Sigmoid colon (tissue), 7 donors: ENCODE results near the gene FAM184B. TPM values are rescaled to one million over a fixed set of nuclear protein-coding genes. Genes with fewer than 3 reads are reported as not detected.

Experiments
- DNase-seq: peaks from one replicate; pipeline ENCODE4 v3.0.0-alpha.2; 2019
- H3K27ac ChIP-seq, 4 donors: fragments of 200-600 bp; sonication (generic); one replicate each; pipeline ENCODE4 v1.5.1; 2016 to 2019; ENCODE audit warnings: mild to moderate bottlenecking in 1 of 4
- H3K27me3 ChIP-seq, 3 donors: fragments of 200-600 bp; sonication (generic); one replicate each; pipeline ENCODE4 v1.5.1; 2019; ENCODE audit warnings: mild to moderate bottlenecking in 1 of 3
- H3K36me3 ChIP-seq, 4 donors: fragments of 200-600 bp; sonication (generic); one replicate each; pipeline ENCODE4 v1.5.1; 2016 to 2019
- H3K4me1 ChIP-seq, 4 donors: fragments of 200-600 bp; sonication (generic); one replicate each; pipeline ENCODE4 v1.5.1; 2017 to 2019
- H3K4me3 ChIP-seq, 4 donors: fragments of 200-600 bp; sonication (generic); one replicate each; pipeline ENCODE4 v1.5.1; 2017 to 2019; ENCODE audit warnings: mild to moderate bottlenecking in 2 of 4, moderate library complexity in 1 of 4
- H3K9me3 ChIP-seq, 4 donors: fragments of 200-600 bp in 3 of 4; sonication (generic) in 3 of 4; one replicate each; pipeline versions ENCODE4 v1.5.1 to v1.6.1; 2013 to 2019
- CTCF ChIP-seq, 4 experiments: fragments of 450-650 bp in 3 of 4; fragments of 200-600 bp in 1 of 4; IDR thresholded peaks; one replicate each; pipeline ENCODE4 v1.5.1; 2016 to 2019; ENCODE audit warnings: antibody characterized with exemption in 4 of 4, mild to moderate bottlenecking in 3 of 4, moderate library complexity in 2 of 4
- EP300 ChIP-seq, 4 donors: sonication (generic); formaldehyde crosslinking; IDR thresholded peaks; one replicate each; pipeline ENCODE4 v1.6.1; 2017; ENCODE audit warnings: antibody characterized with exemption in 4 of 4
- POLR2A ChIP-seq, 2 donors: fragments of 450-650 bp; IDR thresholded peaks; one replicate each; pipeline ENCODE4 v1.6.1; 2016; ENCODE audit warnings: antibody characterized with exemption in 2 of 2, mild to moderate bottlenecking in 2 of 2, moderate library complexity in 2 of 2
- POLR2AphosphoS5 ChIP-seq, 4 donors: sonication (generic); formaldehyde crosslinking; IDR thresholded peaks; one replicate each; pipeline ENCODE4 v1.6.1; 2017; ENCODE audit warnings: antibody characterized with exemption in 4 of 4
- WGBS, 2 donors: extraction: QIAGEN DNeasy Blood & Tissue Kit; methylation state at CpG; one replicate each; pipeline ENCODE4 v1.1.7; 2013; 5-methylcytosine and 5-hydroxymethylcytosine counted together
- intact Hi-C: fragments of 100-400 bp; cut with DNase I; formaldehyde crosslinking; loops from one replicate; pipeline ENCODE4 v1.15.1; 2023
- polyA plus RNA-seq, 3 donors: library from polyadenylated mRNA; stranded (reverse); fragments of 200-250 nt; gene quantifications; one replicate each; pipeline ENCODE4 v1.2.3, GENCODE V29; 2013
- total RNA-seq, 4 donors: library from RNA; depleted of rRNA; stranded (reverse); fragments of >200 nt; gene quantifications; one replicate each; pipeline ENCODE4 v1.1.0, GENCODE V29; 2016
- donor health status: healthy with polysubstance abuse.
- donor health status: Bipolar disorder and iron deficiency.
- donor health status: healthy.

The FAM184B gene
- total and polyA plus RNA-seq, 7 donors, result under 0.01 to 0.23 (median 0.23) TPM; not detected in 4

GRCh38 chr4:17580969-17581368, 200.5 kb downstream of the FAM184B start:
- intact Hi-C loops, result no loop called here

More at GRCh38 chr4:17580969-17581368, 200.5 kb downstream of the FAM184B start:
- Histone ChIP-seq H3K27ac (peak overlapping the region in 1 of 4 donors; percentile 16), H3K4me3 (no peak overlapping the region), H3K27me3 (no peaks in the 10 kb centered on the region), H3K36me3 (peaks cover 20 to 46% (median 33%) of the 10 kb centered on the region in 4 donors), H3K4me1 (peaks cover 0 to 33% (median 28%) of the 10 kb centered on the region in 4 donors), H3K9me3 (no peaks in the 10 kb centered on the region)
- DNase-seq, result no peak
- 73 to 83% methylated on average over 7 of the region's 7 CpGs for WGBS, 2 donors
- no peak for TF ChIP-seq EP300 (IDR thresholded peaks at IDR 0.05)
- TF ChIP-seq POLR2A (IDR thresholded peaks at IDR 0.05), result no peak
- no peak for TF ChIP-seq CTCF (IDR thresholded peaks at IDR 0.05)
- no peak for TF ChIP-seq POLR2AphosphoS5 (IDR thresholded peaks at IDR 0.05)

Other genes with a start within 250 kb of the FAM184B start
- gene LAP3, start 204.4 kb downstream of the FAM184B start, total RNA-seq, result 10 to 100 TPM; 37.1 to 69.9 (median 51.3) TPM
- gene LAP3, start 204.4 kb downstream of the FAM184B start, polyA plus RNA-seq, result 100 to 1,000 TPM in 1 of 3 donors, 10 to 100 TPM in 2; 55.3 to 126 (median 70.1) TPM
- gene MED28, start 167.0 kb downstream of the FAM184B start, total RNA-seq, result 10 to 100 TPM; 17.1 to 24.0 (median 18.7) TPM
- gene MED28, start 167.0 kb downstream of the FAM184B start, polyA plus RNA-seq, result 10 to 100 TPM in 1 of 3 donors, 1 to 10 TPM in 2; 8.4 to 15.2 (median 9.2) TPM
- 10 to 100 TPM; 23.2 to 31.5 (median 25.9) TPM for gene DCAF16, start 29.1 kb upstream of the FAM184B start, total RNA-seq
- gene DCAF16, start 29.1 kb upstream of the FAM184B start, polyA plus RNA-seq, result 10 to 100 TPM in 1 of 3 donors, 1 to 10 TPM in 2; 5.8 to 14.0 (median 8.4) TPM
- under 1 TPM; under 0.01 to 0.68 (median 0.47) TPM for gene NCAPG, start 29.4 kb upstream of the FAM184B start, total RNA-seq
- gene NCAPG, start 29.4 kb upstream of the FAM184B start, polyA plus RNA-seq, result 1 to 10 TPM in 2 of 3 donors, under 1 TPM in 1; under 0.01 to 8.2 (median 2.5) TPM
- 10 to 100 TPM; 27.5 to 46.0 (median 31.4) TPM for gene LCORL, start 240.1 kb upstream of the FAM184B start, total RNA-seq
- 1 to 10 TPM; 3.2 to 4.2 (median 3.5) TPM for gene LCORL, start 240.1 kb upstream of the FAM184B start, polyA plus RNA-seq